KMS-11 (cell line): ENCODE results near the gene CLDN7.
A peak's percentile ranks its signal among the peaks of the same experiment; 100 is the strongest.

Experiments used
- H2AFZ ChIP-seq: fragments of 200-600 bp; sonication (generic); 2 replicates; pipeline ENCODE4 v1.6.1; 2016; ENCODE audit warnings: antibody characterized with exemption, mixed run types, low read depth
- H3K27ac ChIP-seq: fragments of 200-600 bp; sonication (generic); 2 replicates; pipeline ENCODE4 v1.6.1; 2016; ENCODE audit warnings: mild to moderate bottlenecking, mixed run types
- H3K27me3 ChIP-seq: fragments of 200-600 bp; sonication (generic); 2 replicates; pipeline ENCODE4 v1.6.1; 2017; ENCODE audit warnings: mild to moderate bottlenecking, low read depth, mixed run types, moderate library complexity; ENCODE audit not compliant: insufficient read depth
- H3K36me3 ChIP-seq: fragments of 200-600 bp; sonication (generic); 2 replicates; pipeline ENCODE4 v1.6.1; 2017; ENCODE audit warnings: mild to moderate bottlenecking, mixed run types; ENCODE audit not compliant: insufficient read depth
- H3K4me1 ChIP-seq: fragments of 200-600 bp; sonication (generic); 2 replicates; pipeline ENCODE4 v1.6.1; 2016; ENCODE audit warnings: mild to moderate bottlenecking, low read depth, mixed run types; ENCODE audit not compliant: poor library complexity, severe bottlenecking
- H3K4me2 ChIP-seq: fragments of 200-600 bp; sonication (generic); 2 replicates; pipeline ENCODE4 v1.7.0; 2016; ENCODE audit warnings: mild to moderate bottlenecking, mixed run types
- H3K4me3 ChIP-seq: fragments of 200-600 bp; sonication (generic); IDR thresholded peaks from 2 replicates; pipeline ENCODE4 v1.6.1; 2017; ENCODE audit warnings: low read depth, low read length, mixed read lengths; ENCODE audit not compliant: insufficient read depth
- H3K79me2 ChIP-seq: fragments of 200-600 bp; sonication (generic); 2 replicates; pipeline ENCODE4 v1.6.1; 2016; ENCODE audit warnings: low read depth, mixed run types; ENCODE audit not compliant: insufficient read depth
- H3K9ac ChIP-seq: fragments of 200-600 bp; sonication (generic); 2 replicates; pipeline ENCODE4 v1.6.1; 2016; ENCODE audit warnings: mild to moderate bottlenecking, mixed run types
- H4K20me1 ChIP-seq: fragments of 200-600 bp; sonication (generic); 2 replicates; pipeline ENCODE4 v1.6.1; 2016; ENCODE audit warnings: mild to moderate bottlenecking, mixed run types; ENCODE audit not compliant: insufficient read depth
- CTCF ChIP-seq: fragments of 200-600 bp; sonication (generic); conservative IDR thresholded peaks from 2 replicates; pipeline ENCODE4 v1.6.1; 2017; ENCODE audit warnings: low read depth, mild to moderate bottlenecking, antibody characterized with exemption, low read length, moderate library complexity, mixed read lengths

Gene CLDN7

GRCh38 chr17:7261379-7262191, 693 bp downstream of the CLDN7 start:
- H3K27ac ChIP-seq: no peak overlapping the region
- H2AFZ ChIP-seq: peak overlapping the region; percentile 34; the same call in 1 of the 2 replicates
- H3K9ac ChIP-seq: no peak overlapping the region
- H3K27me3 ChIP-seq: no peaks in the 10 kb centered on the region; the same call in 1 of the 2 replicates
- H3K4me1 ChIP-seq: no peaks in the 10 kb centered on the region
- H4K20me1 ChIP-seq: no peaks in the 10 kb centered on the region
- H3K4me2 ChIP-seq: peak overlapping the region; percentile 21; the same call in 1 of the 2 replicates
- no peaks in the 10 kb centered on the region for H3K79me2 ChIP-seq
- H3K4me3 ChIP-seq: no peak overlapping the region
- H3K36me3 ChIP-seq: no peaks in the 10 kb centered on the region
- no peak for TF ChIP-seq CTCF

GRCh38 chr17:7260651-7261378, 1.5 kb downstream of the CLDN7 start:
- no peaks in the 10 kb centered on the region for H3K79me2 ChIP-seq
- H3K36me3 ChIP-seq: no peaks in the 10 kb centered on the region
- H3K9ac ChIP-seq: no peak overlapping the region
- H3K4me1 ChIP-seq: no peaks in the 10 kb centered on the region
- H3K27me3 ChIP-seq: no peaks in the 10 kb centered on the region; the same call in 1 of the 2 replicates
- TF ChIP-seq CTCF: no peak
- H3K4me2 ChIP-seq: peak overlapping the region; percentile 21; the same call in 1 of the 2 replicates
- no peaks in the 10 kb centered on the region for H4K20me1 ChIP-seq
- no peak overlapping the region for H3K4me3 ChIP-seq
- H3K27ac ChIP-seq: no peak overlapping the region
- H2AFZ ChIP-seq: peak overlapping the region; percentile 34; the same call in 1 of the 2 replicates

- Histone ChIP-seq H2AFZ (no peak overlapping the region), H3K27me3 (no peaks in the 10 kb centered on the region; the same call in 1 of the 2 replicates), H3K36me3 (no peaks in the 10 kb centered on the region), H3K79me2 (no peaks in the 10 kb centered on the region), H3K27ac (no peak overlapping the region), H4K20me1 (no peaks in the 10 kb centered on the region), H3K9ac (no peak overlapping the region), H3K4me2 (no peak overlapping the region), H3K4me3 (no peak overlapping the region), H3K4me1 (no peaks in the 10 kb centered on the region)
- TF ChIP-seq CTCF: no peak
Observed at GRCh38 chr17:7260151-7260550, 2.1 kb downstream of the CLDN7 start.

- H3K4me1 ChIP-seq: no peaks in the 10 kb centered on the region
- TF ChIP-seq CTCF: no peak
- H4K20me1 ChIP-seq: no peaks in the 10 kb centered on the region
- no peaks in the 10 kb centered on the region for H3K36me3 ChIP-seq
- H3K27ac ChIP-seq: no peak overlapping the region
- H3K4me3 ChIP-seq: no peak overlapping the region
- no peak overlapping the region for H3K4me2 ChIP-seq
- no peak overlapping the region for H3K9ac ChIP-seq
- H3K79me2 ChIP-seq: no peaks in the 10 kb centered on the region
- no peaks in the 10 kb centered on the region; the same call in 1 of the 2 replicates for H3K27me3 ChIP-seq
- H2AFZ ChIP-seq: no peak overlapping the region
Observed at GRCh38 chr17:7259555-7259889, 2.8 kb downstream of the CLDN7 start.
